Nephron (organoid): ENCODE measurements around the gene CAMTA1.

Experiments
- H3K27ac Mint-ChIP-seq, 3 experiments: 2 replicates each; pipeline ENCODE4 v1.8.0; 2020; ENCODE audit warnings: mixed read lengths in 3 of 3, mild to moderate bottlenecking in 2 of 3, moderate library complexity in 1 of 3
- H3K27me3 Mint-ChIP-seq: 2 replicates; pipeline ENCODE4 v1.8.0; 2021; ENCODE audit warnings: low read depth, mild to moderate bottlenecking, moderate library complexity, mixed read lengths
- H3K36me3 Mint-ChIP-seq: 2 replicates; pipeline ENCODE4 v1.8.0; 2020; ENCODE audit warnings: low read depth, mixed read lengths
- H3K4me1 Mint-ChIP-seq: 2 replicates; pipeline ENCODE4 v1.8.0; 2020; ENCODE audit warnings: mixed read lengths
- H3K4me3 Mint-ChIP-seq, 3 experiments: 2 replicates each; pipeline ENCODE4 v1.8.0; 2020; ENCODE audit warnings: mild to moderate bottlenecking in 3 of 3, mixed read lengths in 3 of 3, moderate library complexity in 2 of 3
- H3K9me3 Mint-ChIP-seq: 2 replicates; pipeline ENCODE4 v1.8.0; 2020; ENCODE audit warnings: mixed read lengths
- CTCF ChIP-seq, 3 experiments: fragments of 200-600 bp; sonication (generic); IDR thresholded peaks; one replicate each; pipeline ENCODE4 v1.5.0; 2021; ENCODE audit warnings: antibody characterized with exemption in 3 of 3; ENCODE audit not compliant: unreplicated experiment in 3 of 3

CAMTA1 gene

GRCh38 chr1:7105269-7105668 is 320.0 kb downstream of the CAMTA1 start:
- Mint-ChIP-seq H3K27me3 (peaks cover 10% of the 10 kb centered on the region), H3K4me3 (no peak overlapping the region), H3K36me3 (no peaks in the 10 kb centered on the region), H3K4me1 (peaks cover 3% of the 10 kb centered on the region), H3K27ac (no peak overlapping the region), H3K9me3 (no peaks in the 10 kb centered on the region)
- TF ChIP-seq CTCF (IDR thresholded peaks at IDR 0.05; ENCODE audit: unreplicated experiment in 3 of 3): no peak

GRCh38 chr1:7106442-7107108 is 321.3 kb downstream of the CAMTA1 start:
- Mint-ChIP-seq H3K9me3 (peaks cover 3% of the 10 kb centered on the region), H3K27me3 (peaks cover 9% of the 10 kb centered on the region), H3K4me3 (no peak overlapping the region), H3K27ac (no peak overlapping the region), H3K36me3 (no peaks in the 10 kb centered on the region), H3K4me1 (no peaks in the 10 kb centered on the region)
- no peak for TF ChIP-seq CTCF (IDR thresholded peaks at IDR 0.05; ENCODE audit: unreplicated experiment in 3 of 3)

GRCh38 chr1:7107109-7107830 is 322.0 kb downstream of the CAMTA1 start:
- Mint-ChIP-seq H3K4me3 (no peak overlapping the region), H3K36me3 (no peaks in the 10 kb centered on the region), H3K27ac (no peak overlapping the region), H3K4me1 (no peaks in the 10 kb centered on the region), H3K27me3 (peaks cover 9% of the 10 kb centered on the region), H3K9me3 (peaks cover 3% of the 10 kb centered on the region)
- no peak for TF ChIP-seq CTCF (IDR thresholded peaks at IDR 0.05; ENCODE audit: unreplicated experiment in 3 of 3)

GRCh38 chr1:7108251-7108650 is 323.0 kb downstream of the CAMTA1 start:
- Mint-ChIP-seq H3K4me3 (no peak overlapping the region), H3K27me3 (peaks cover 9% of the 10 kb centered on the region), H3K4me1 (no peaks in the 10 kb centered on the region), H3K27ac (no peak overlapping the region), H3K36me3 (no peaks in the 10 kb centered on the region), H3K9me3 (peaks cover 3% of the 10 kb centered on the region)
- TF ChIP-seq CTCF (IDR thresholded peaks at IDR 0.05; ENCODE audit: unreplicated experiment in 3 of 3): no peak

- H3K27me3 Mint-ChIP-seq: peaks cover 9% of the 10 kb centered on the region
- no peaks in the 10 kb centered on the region for H3K36me3 Mint-ChIP-seq
- H3K4me3 Mint-ChIP-seq: no peak overlapping the region
- TF ChIP-seq CTCF (IDR thresholded peaks at IDR 0.05; ENCODE audit: unreplicated experiment in 3 of 3): no peak
- H3K27ac Mint-ChIP-seq: no peak overlapping the region
- H3K4me1 Mint-ChIP-seq: no peaks in the 10 kb centered on the region
- peaks cover 3% of the 10 kb centered on the region for H3K9me3 Mint-ChIP-seq
Measured at GRCh38 chr1:7109901-7110300, 324.6 kb downstream of the CAMTA1 start.

GRCh38 chr1:7110321-7110720 is 325.1 kb downstream of the CAMTA1 start:
- TF ChIP-seq CTCF (IDR thresholded peaks at IDR 0.05; ENCODE audit: unreplicated experiment in 3 of 3): no peak
- Mint-ChIP-seq H3K27me3 (peaks cover 9% of the 10 kb centered on the region), H3K9me3 (peaks cover 3% of the 10 kb centered on the region), H3K4me1 (no peaks in the 10 kb centered on the region), H3K36me3 (no peaks in the 10 kb centered on the region), H3K4me3 (no peak overlapping the region), H3K27ac (no peak overlapping the region)
